ENCODE data around the gene EBP. TPM values are rescaled to one million over a fixed set of nuclear protein-coding genes. Genes with fewer than 3 reads are reported as not detected.

Gene EBP
- polyA plus RNA-seq, 1 donor (not counting 4 experiments of a cell fraction or from before 2014, with no cell fraction given) = 194 TPM

- FAIRE-seq (peak; percentile 73), DNase-seq (ENCODE audit: low read depth, low spot score) (peak; percentile 96)
- peak overlapping the region; percentile 35 for H3K9ac ChIP-seq (ENCODE audit: control insufficient read depth, extremely low read depth, insufficient read depth, low read length)
- H3K79me2 ChIP-seq (ENCODE audit: control insufficient read depth, insufficient read depth, low read length) = no peaks in the 10 kb centered on the region
- no peak overlapping the region for H3K4me3 ChIP-seq (ENCODE audit: control insufficient read depth in 2 of 3, extremely low read depth in 1 of 3, insufficient read depth in 2 of 3, low read depth in 1 of 3, low read length in 3 of 3)
- H3K36me3 ChIP-seq (ENCODE audit: control insufficient read depth in 2 of 2, extremely low read depth in 1 of 2, insufficient read depth in 2 of 2, low read length in 2 of 2) = no peaks in the 10 kb centered on the region
- dilution Hi-C loops (cut with MboI; ENCODE audit: extremely low pct_ligation_motif_present, low sequenced_read_pairs) = no loop called here
- no peak overlapping the region for H3K4me2 ChIP-seq (ENCODE audit: control insufficient read depth, extremely low read depth, insufficient read depth, low read depth, low read length)
- H3K27ac ChIP-seq (ENCODE audit: control insufficient read depth, insufficient read depth, low read length) = peak overlapping the region; percentile 76
- no peaks in the 10 kb centered on the region for H4K20me1 ChIP-seq (ENCODE audit: control insufficient read depth, extremely low read depth, insufficient read depth, low read length)
- no peak overlapping the region for H2AFZ ChIP-seq (ENCODE audit: control insufficient read depth, low read length)
- H3K4me1 ChIP-seq (ENCODE audit: control insufficient read depth, extremely low read depth, insufficient read depth, low read length) = peaks cover 29% of the 10 kb centered on the region
- H3K9me3 ChIP-seq (ENCODE audit: control insufficient read depth, low read depth, low read length) = peaks cover 3% of the 10 kb centered on the region
- no peaks in the 10 kb centered on the region for H3K9me1 ChIP-seq (ENCODE audit: control insufficient read depth, extremely low read depth, insufficient read depth, low read length)
- no peaks in the 10 kb centered on the region for H3K27me3 ChIP-seq (ENCODE audit: control insufficient read depth, extremely low read depth, insufficient read depth, low read length)
- TF ChIP-seq EZH2 (IDR thresholded peaks at IDR 0.05; ENCODE audit: low read length) (no peak), CTCF (optimal IDR thresholded peaks at IDR 0.05 in 1 of 3, IDR thresholded peaks at IDR 0.05 in 1 of 3, conservative IDR thresholded peaks at IDR 0.05 in 1 of 3; ENCODE audit: extremely low read depth in 1 of 3, insufficient read depth in 2 of 3, low read length in 3 of 3) (no peak)
These were observed 34.2 kb upstream of the EBP start for GRCh38 chrX:48487362-48487798.

- dilution Hi-C loops (cut with MboI; ENCODE audit: extremely low pct_ligation_motif_present, low sequenced_read_pairs) = no loop called here
- Histone ChIP-seq H3K4me1 (ENCODE audit: control insufficient read depth, extremely low read depth, insufficient read depth, low read length) (peaks cover 36% of the 10 kb centered on the region), H3K9me1 (ENCODE audit: control insufficient read depth, extremely low read depth, insufficient read depth, low read length) (no peaks in the 10 kb centered on the region), H3K9me3 (ENCODE audit: control insufficient read depth, low read depth, low read length) (peaks cover 3% of the 10 kb centered on the region), H3K9ac (ENCODE audit: control insufficient read depth, extremely low read depth, insufficient read depth, low read length) (peak overlapping the region; percentile 35), H2AFZ (ENCODE audit: control insufficient read depth, low read length) (no peak overlapping the region), H4K20me1 (ENCODE audit: control insufficient read depth, extremely low read depth, insufficient read depth, low read length) (no peaks in the 10 kb centered on the region), H3K27ac (ENCODE audit: control insufficient read depth, insufficient read depth, low read length) (peak overlapping the region; percentile 76), H3K36me3 (ENCODE audit: control insufficient read depth in 2 of 2, extremely low read depth in 1 of 2, insufficient read depth in 2 of 2, low read length in 2 of 2) (no peaks in the 10 kb centered on the region), H3K27me3 (ENCODE audit: control insufficient read depth, extremely low read depth, insufficient read depth, low read length) (no peaks in the 10 kb centered on the region), H3K4me2 (ENCODE audit: control insufficient read depth, extremely low read depth, insufficient read depth, low read depth, low read length) (no peak overlapping the region), H3K79me2 (ENCODE audit: control insufficient read depth, insufficient read depth, low read length) (no peaks in the 10 kb centered on the region), H3K4me3 (ENCODE audit: control insufficient read depth in 2 of 3, extremely low read depth in 1 of 3, insufficient read depth in 2 of 3, low read depth in 1 of 3, low read length in 3 of 3) (no peak overlapping the region)
- TF ChIP-seq CTCF (optimal IDR thresholded peaks at IDR 0.05 in 1 of 3, IDR thresholded peaks at IDR 0.05 in 1 of 3, conservative IDR thresholded peaks at IDR 0.05 in 1 of 3; ENCODE audit: extremely low read depth in 1 of 3, insufficient read depth in 2 of 3, low read length in 3 of 3) (no peak), EZH2 (IDR thresholded peaks at IDR 0.05; ENCODE audit: low read length) (no peak)
- DNase-seq (ENCODE audit: low read depth, low spot score) = no peak
- no peak for FAIRE-seq
These were observed 33.6 kb upstream of the EBP start for GRCh38 chrX:48488034-48488433.
